ENCODE measurements around the gene DIPK1B. TPM values are rescaled to one million over a fixed set of nuclear protein-coding genes. Genes with fewer than 3 reads are reported as not detected.

Gene DIPK1B
- total and polyA plus RNA-seq, 10 donors: 5.2 to 26.5 (median 12.3) TPM

- 88 to 92% (median 90%) methylated on average over 32 to 46 of the region's 46 CpGs for WGBS, 5 donors
- Histone ChIP-seq H3K9me3 (no peaks in the 10 kb centered on the region), H3K36me3 (no peaks in the 10 kb centered on the region), H3K27ac (no peak overlapping the region), H3K27me3 (replicated peaks in 1 of 7) (peaks cover 0 to 33% (median 4%) of the 10 kb centered on the region in 7 donors), H3K4me1 (peaks cover 7 to 58% (median 36%) of the 10 kb centered on the region in 6 donors), H3K4me3 (no peak overlapping the region)
- TF ChIP-seq POLR2A (IDR thresholded peaks at IDR 0.05) (no peak), CTCF (IDR thresholded peaks at IDR 0.05 in 8 of 11, conservative IDR thresholded peaks at IDR 0.05 in 3 of 11) (no peak), POLR2AphosphoS5 (IDR thresholded peaks at IDR 0.05) (no peak)
- intact Hi-C loops (cut with DNase I; ENCODE audit: low total_unique reads): no loop called here
- DNase-seq: no peak
Observed at GRCh38 chr9:136692185-136693134, 19.9 kb upstream of the DIPK1B start.

GRCh38 chr9:136693135-136693489 lies 19.3 kb upstream of the DIPK1B start:
- H3K27ac ChIP-seq: no peak overlapping the region
- TF ChIP-seq POLR2AphosphoS5 (IDR thresholded peaks at IDR 0.05): no peak
- TF ChIP-seq POLR2A (IDR thresholded peaks at IDR 0.05): no peak
- no peak for TF ChIP-seq CTCF (IDR thresholded peaks at IDR 0.05 in 8 of 11, conservative IDR thresholded peaks at IDR 0.05 in 3 of 11)
- intact Hi-C loops (cut with DNase I; ENCODE audit: low total_unique reads): no loop called here
- H3K4me3 ChIP-seq: no peak overlapping the region
- H3K9me3 ChIP-seq: no peaks in the 10 kb centered on the region
- no peak for DNase-seq
- peaks cover 3 to 58% (median 36%) of the 10 kb centered on the region in 6 donors for H3K4me1 ChIP-seq
- peaks cover 0 to 38% (median 8%) of the 10 kb centered on the region in 7 donors for H3K27me3 ChIP-seq (replicated peaks in 1 of 7)
- H3K36me3 ChIP-seq: no peaks in the 10 kb centered on the region
- WGBS, 5 donors: 81 to 89% (median 87%) methylated on average over 14 of the region's 14 CpGs

GRCh38 chr9:136693490-136694162 lies 18.7 kb upstream of the DIPK1B start:
- Histone ChIP-seq H3K27ac (no peak overlapping the region), H3K9me3 (no peaks in the 10 kb centered on the region), H3K27me3 (replicated peaks in 1 of 7) (peaks cover 0 to 38% (median 8%) of the 10 kb centered on the region in 7 donors), H3K4me1 (peaks cover 0 to 58% (median 32%) of the 10 kb centered on the region in 6 donors), H3K4me3 (no peak overlapping the region), H3K36me3 (no peaks in the 10 kb centered on the region)
- no peak for DNase-seq
- WGBS, 5 donors: 62 to 81% (median 70%) methylated on average over 12 to 15 of the region's 15 CpGs
- TF ChIP-seq CTCF (IDR thresholded peaks at IDR 0.05 in 8 of 11, conservative IDR thresholded peaks at IDR 0.05 in 3 of 11) (no peak), POLR2A (IDR thresholded peaks at IDR 0.05) (no peak), POLR2AphosphoS5 (IDR thresholded peaks at IDR 0.05) (no peak)
- intact Hi-C loops (cut with DNase I; ENCODE audit: low total_unique reads): no loop called here
